ENCODE results near the gene CHRNG. TPM values are rescaled to one million over a fixed set of nuclear protein-coding genes. Genes with fewer than 3 reads are reported as not detected.

The CHRNG gene
- total RNA-seq, 1 donor from 2014 or later: 35.5 TPM

DNA sequence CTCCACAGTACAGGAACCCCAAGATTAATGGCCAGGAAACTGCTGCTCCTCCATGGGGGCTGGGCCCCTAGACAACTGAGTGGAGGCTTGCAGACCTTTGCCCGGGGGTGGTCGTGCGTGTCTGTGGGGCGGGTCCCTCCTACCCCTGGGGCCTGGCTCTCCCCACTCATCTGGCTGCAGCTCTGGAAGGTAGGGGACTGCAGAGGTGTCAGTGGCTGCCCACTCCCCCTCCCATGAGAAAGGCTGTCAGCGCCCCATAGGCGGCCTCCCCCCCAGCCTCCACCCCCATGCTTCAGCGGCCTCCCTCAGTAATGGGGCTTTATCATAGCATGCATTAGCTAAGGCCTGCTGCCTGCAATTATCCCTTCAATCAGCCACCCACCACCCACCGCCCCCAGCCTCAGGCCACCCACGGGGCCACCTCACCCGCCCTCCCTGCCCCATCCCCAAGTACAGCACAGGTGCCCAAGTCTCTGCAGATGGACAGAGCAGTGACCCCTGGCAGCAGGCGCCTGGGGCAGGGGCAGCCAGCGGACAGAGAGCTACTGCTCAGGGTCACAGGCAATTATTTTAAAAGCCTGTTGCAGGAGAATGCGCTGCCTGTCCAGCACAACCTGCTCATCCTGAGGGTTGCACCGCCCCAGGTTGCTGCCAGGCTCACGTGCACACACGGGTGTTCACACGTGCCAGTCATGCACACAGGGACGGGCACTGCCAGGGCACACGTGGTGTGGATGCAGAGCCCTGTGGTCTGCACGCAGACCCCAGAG is 42.8 kb upstream of the CHRNG start:
- H3K27ac ChIP-seq (ENCODE audit: low read depth, low read length): no peak overlapping the region
- peaks cover 0 to 5% (median 0%) of the 10 kb centered on the region in 3 donors for H3K27me3 ChIP-seq (ENCODE audit: control insufficient read depth in 3 of 3, insufficient read depth in 3 of 3, low read length in 3 of 3)
- H3K36me3 ChIP-seq (ENCODE audit: control insufficient read depth in 3 of 3, insufficient read depth in 3 of 3, low read length in 3 of 3): no peaks in the 10 kb centered on the region
- H3K4me1 ChIP-seq (ENCODE audit: control insufficient read depth in 3 of 3, insufficient read depth in 3 of 3, low read length in 3 of 3): peaks cover 0 to 3% (median 3%) of the 10 kb centered on the region in 3 donors
- H3K9me3 ChIP-seq (ENCODE audit: control insufficient read depth in 3 of 3, low read length in 3 of 3): no peaks in the 10 kb centered on the region
- no peak overlapping the region for H3K9ac ChIP-seq (ENCODE audit: low read depth in 1 of 3, low read length in 3 of 3)
- H3K4me3 ChIP-seq (ENCODE audit: low read length in 3 of 3): no peak overlapping the region

DNA sequence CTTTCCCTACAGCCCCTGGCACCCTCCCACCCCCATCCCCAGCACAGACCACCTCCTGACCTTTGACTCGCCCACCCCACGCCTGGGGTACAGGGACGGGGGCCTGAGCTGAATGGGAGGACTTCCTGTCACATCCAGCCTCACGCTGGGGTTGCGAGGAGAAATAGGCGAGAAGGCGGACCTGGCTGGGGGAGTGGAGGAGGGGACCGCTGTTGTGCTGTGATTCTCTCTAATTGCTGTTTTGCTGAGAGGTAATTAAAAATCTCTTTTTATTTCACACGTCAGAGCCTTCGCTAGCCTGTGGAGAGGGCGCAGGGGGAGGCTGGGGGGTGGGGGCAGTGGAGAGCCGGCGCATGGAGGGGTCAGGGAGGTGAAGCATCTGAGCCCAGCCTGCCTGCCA is 42.1 kb upstream of the CHRNG start:
- peaks cover 0 to 5% (median 0%) of the 10 kb centered on the region in 3 donors for H3K27me3 ChIP-seq (ENCODE audit: control insufficient read depth in 3 of 3, insufficient read depth in 3 of 3, low read length in 3 of 3)
- no peak overlapping the region for H3K4me3 ChIP-seq (ENCODE audit: low read length in 3 of 3)
- H3K4me1 ChIP-seq (ENCODE audit: control insufficient read depth in 3 of 3, insufficient read depth in 3 of 3, low read length in 3 of 3): peaks cover 0 to 7% (median 6%) of the 10 kb centered on the region in 3 donors
- no peak overlapping the region for H3K27ac ChIP-seq (ENCODE audit: low read depth, low read length)
- no peaks in the 10 kb centered on the region for H3K9me3 ChIP-seq (ENCODE audit: control insufficient read depth in 3 of 3, low read length in 3 of 3)
- H3K9ac ChIP-seq (ENCODE audit: low read depth in 1 of 3, low read length in 3 of 3): no peak overlapping the region
- H3K36me3 ChIP-seq (ENCODE audit: control insufficient read depth in 3 of 3, insufficient read depth in 3 of 3, low read length in 3 of 3): no peaks in the 10 kb centered on the region

DNA sequence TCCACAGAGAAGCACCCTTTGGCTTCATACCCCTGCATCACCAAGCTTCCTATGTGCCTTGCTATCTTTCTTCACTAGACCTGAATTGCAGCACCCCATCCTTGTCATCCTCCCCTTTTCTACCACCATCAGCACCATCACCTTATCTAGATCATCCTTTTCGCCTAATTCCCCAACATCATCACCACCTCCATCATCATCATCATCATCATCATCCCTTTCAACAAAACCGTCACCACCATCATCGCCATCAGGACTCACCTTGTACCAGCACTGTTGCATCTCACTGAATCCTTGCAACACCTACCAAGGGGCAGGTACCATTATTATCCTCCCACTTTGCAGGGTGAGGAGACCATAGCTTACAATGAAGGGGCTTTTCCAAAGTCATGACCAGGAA is 41.0 kb upstream of the CHRNG start:
- H3K4me3 ChIP-seq (ENCODE audit: low read length in 3 of 3): no peak overlapping the region
- H3K27ac ChIP-seq (ENCODE audit: low read depth, low read length): no peak overlapping the region
- peaks cover 3 to 10% (median 8%) of the 10 kb centered on the region in 3 donors for H3K4me1 ChIP-seq (ENCODE audit: control insufficient read depth in 3 of 3, insufficient read depth in 3 of 3, low read length in 3 of 3)
- peaks cover 0 to 5% (median 0%) of the 10 kb centered on the region in 3 donors for H3K27me3 ChIP-seq (ENCODE audit: control insufficient read depth in 3 of 3, insufficient read depth in 3 of 3, low read length in 3 of 3)
- no peaks in the 10 kb centered on the region for H3K9me3 ChIP-seq (ENCODE audit: control insufficient read depth in 3 of 3, low read length in 3 of 3)
- no peak overlapping the region for H3K9ac ChIP-seq (ENCODE audit: low read depth in 1 of 3, low read length in 3 of 3)
- H3K36me3 ChIP-seq (ENCODE audit: control insufficient read depth in 3 of 3, insufficient read depth in 3 of 3, low read length in 3 of 3): no peaks in the 10 kb centered on the region

DNA sequence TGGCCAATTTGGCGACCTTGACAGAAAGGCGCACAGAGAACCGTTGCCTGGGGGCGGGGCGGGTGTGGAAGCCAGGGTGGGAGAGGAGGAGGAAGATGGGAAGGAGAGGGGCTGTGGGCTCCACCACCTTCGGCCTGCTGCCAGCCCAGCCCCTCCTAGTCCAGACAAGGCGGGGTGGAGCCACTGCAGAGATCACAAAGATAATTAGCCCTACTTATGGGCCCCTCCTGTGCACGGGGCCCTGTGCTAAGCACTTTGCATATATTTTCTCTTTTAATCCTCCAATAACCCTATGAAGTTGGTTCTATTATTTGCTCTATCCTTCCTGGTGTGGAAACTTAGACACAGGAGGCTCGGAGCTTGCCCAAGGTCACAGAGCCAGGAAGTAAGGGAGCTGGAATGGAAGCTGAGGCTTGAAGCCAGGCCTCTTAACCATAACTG is 38.1 kb upstream of the CHRNG start:
- H3K36me3 ChIP-seq (ENCODE audit: control insufficient read depth in 3 of 3, insufficient read depth in 3 of 3, low read length in 3 of 3): no peaks in the 10 kb centered on the region
- peaks cover 0 to 14% (median 8%) of the 10 kb centered on the region in 3 donors for H3K27me3 ChIP-seq (ENCODE audit: control insufficient read depth in 3 of 3, insufficient read depth in 3 of 3, low read length in 3 of 3)
- H3K4me3 ChIP-seq (ENCODE audit: low read length in 3 of 3): no peak overlapping the region
- H3K9ac ChIP-seq (ENCODE audit: low read depth in 1 of 3, low read length in 3 of 3): no peak overlapping the region
- peaks cover 5 to 10% (median 9%) of the 10 kb centered on the region in 3 donors for H3K4me1 ChIP-seq (ENCODE audit: control insufficient read depth in 3 of 3, insufficient read depth in 3 of 3, low read length in 3 of 3)
- no peak overlapping the region for H3K27ac ChIP-seq (ENCODE audit: low read depth, low read length)
- no peaks in the 10 kb centered on the region for H3K9me3 ChIP-seq (ENCODE audit: control insufficient read depth in 3 of 3, low read length in 3 of 3)

DNA sequence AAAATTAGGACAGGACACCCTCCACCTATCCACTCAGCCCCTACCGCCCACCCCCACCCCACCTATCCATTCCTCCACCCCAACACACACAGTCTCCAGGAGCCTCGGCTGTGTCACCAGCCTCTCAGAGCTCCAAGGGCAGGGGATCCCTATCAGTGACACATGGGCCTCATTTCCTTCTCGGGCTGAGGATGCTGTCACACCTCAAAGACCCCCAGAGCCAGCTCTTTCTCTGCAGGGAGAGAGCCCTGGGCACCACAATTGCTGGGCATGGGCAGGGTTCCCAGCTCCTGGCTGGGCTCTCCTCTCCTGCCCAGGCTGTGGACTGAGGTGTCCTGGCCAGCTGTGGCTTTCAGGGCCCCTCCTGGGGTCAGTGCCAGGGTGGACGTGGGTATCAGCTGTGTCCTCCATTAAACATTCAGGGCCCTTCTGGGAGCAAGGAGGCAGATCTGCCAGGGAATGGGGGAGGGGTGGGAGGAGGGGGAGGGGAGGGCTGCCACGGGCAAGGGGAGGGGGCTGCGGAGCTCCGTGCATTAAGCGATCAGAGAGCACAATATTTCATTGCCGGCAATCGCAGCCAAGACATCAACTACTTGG is 37.6 kb upstream of the CHRNG start:
- Histone ChIP-seq H3K9ac (ENCODE audit: low read depth in 1 of 3, low read length in 3 of 3) (no peak overlapping the region), H3K27me3 (ENCODE audit: control insufficient read depth in 3 of 3, insufficient read depth in 3 of 3, low read length in 3 of 3) (peaks cover 0 to 18% (median 8%) of the 10 kb centered on the region in 3 donors), H3K9me3 (ENCODE audit: control insufficient read depth in 3 of 3, low read length in 3 of 3) (no peaks in the 10 kb centered on the region), H3K36me3 (ENCODE audit: control insufficient read depth in 3 of 3, insufficient read depth in 3 of 3, low read length in 3 of 3) (no peaks in the 10 kb centered on the region), H3K27ac (ENCODE audit: low read depth, low read length) (no peak overlapping the region), H3K4me3 (ENCODE audit: low read length in 3 of 3) (no peak overlapping the region), H3K4me1 (ENCODE audit: control insufficient read depth in 3 of 3, insufficient read depth in 3 of 3, low read length in 3 of 3) (peaks cover 5 to 10% (median 9%) of the 10 kb centered on the region in 3 donors)

DNA sequence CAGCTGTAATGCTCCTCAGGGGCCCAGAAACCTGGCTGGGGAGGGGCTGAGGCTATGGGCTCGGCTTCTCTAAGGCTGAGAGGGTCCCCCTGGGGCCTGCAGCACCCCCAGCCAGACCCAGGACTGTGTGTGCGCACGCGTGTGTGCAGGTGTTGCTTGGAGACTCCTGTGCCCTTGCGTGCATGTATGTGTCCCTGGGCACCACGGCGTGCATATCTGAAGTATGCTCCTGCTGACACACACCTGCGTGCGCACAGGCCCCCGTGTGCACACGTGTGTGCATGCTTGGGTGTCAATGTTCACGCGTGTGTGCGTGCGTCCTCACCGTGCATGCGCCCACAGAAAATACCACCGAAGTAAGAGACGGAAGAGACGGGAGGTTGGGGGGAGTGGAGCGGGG is 37.0 kb upstream of the CHRNG start:
- H3K4me1 ChIP-seq (ENCODE audit: control insufficient read depth in 3 of 3, insufficient read depth in 3 of 3, low read length in 3 of 3): peaks cover 5 to 10% (median 9%) of the 10 kb centered on the region in 3 donors
- no peak overlapping the region for H3K9ac ChIP-seq (ENCODE audit: low read depth in 1 of 3, low read length in 3 of 3)
- no peaks in the 10 kb centered on the region for H3K9me3 ChIP-seq (ENCODE audit: control insufficient read depth in 3 of 3, low read length in 3 of 3)
- no peak overlapping the region for H3K27ac ChIP-seq (ENCODE audit: low read depth, low read length)
- no peaks in the 10 kb centered on the region for H3K36me3 ChIP-seq (ENCODE audit: control insufficient read depth in 3 of 3, insufficient read depth in 3 of 3, low read length in 3 of 3)
- peaks cover 0 to 18% (median 8%) of the 10 kb centered on the region in 3 donors for H3K27me3 ChIP-seq (ENCODE audit: control insufficient read depth in 3 of 3, insufficient read depth in 3 of 3, low read length in 3 of 3)
- H3K4me3 ChIP-seq (ENCODE audit: low read length in 3 of 3): no peak overlapping the region

DNA sequence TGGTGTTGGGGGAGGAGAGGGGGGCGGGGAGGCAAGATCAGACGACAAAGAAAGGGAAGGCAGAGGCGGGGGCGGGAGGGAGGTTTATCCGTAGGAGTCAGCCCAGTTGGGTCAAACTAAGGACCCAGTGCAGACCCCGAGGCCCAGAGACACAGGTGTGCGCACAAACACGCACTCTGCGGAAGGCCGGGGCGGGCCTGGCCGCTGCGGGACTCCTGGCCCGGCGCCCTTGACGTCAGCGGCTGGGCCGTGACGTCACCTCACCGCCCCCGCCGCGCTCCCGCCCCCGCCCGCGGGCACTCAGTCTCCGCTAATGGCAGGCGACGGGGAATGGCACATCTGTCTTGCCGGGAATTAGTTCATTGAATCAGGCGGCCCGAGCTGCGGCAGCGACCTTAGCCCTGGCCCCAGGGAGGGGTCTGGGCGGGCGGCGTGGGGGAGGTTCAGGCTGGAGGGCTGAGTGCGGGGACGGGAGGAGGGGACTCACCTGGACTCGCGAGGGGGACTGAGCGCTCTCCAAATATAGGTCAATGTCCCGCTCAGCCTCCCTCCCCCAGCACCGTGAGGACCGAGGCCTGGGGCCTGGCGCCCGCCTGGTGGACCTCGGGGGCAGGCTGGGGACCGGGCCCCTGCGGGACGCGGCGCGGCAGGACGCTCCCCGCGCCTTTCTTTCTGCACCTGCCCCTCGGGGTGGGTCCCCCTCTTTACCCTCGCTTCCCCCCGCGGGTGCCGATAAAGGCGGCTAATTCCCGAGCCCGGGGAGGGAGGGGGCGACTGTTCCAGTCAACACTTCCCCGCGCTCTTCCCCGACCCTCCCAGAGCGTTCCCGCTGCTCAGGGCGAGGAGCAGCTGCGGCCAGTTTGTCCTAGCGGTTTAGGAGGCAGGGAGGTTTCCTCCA is 36.3 kb upstream of the CHRNG start:
- Histone ChIP-seq H3K9ac (ENCODE audit: low read depth in 1 of 3, low read length in 3 of 3) (peak overlapping the region in 1 of 3 donors; percentile 68), H3K27me3 (ENCODE audit: control insufficient read depth in 3 of 3, insufficient read depth in 3 of 3, low read length in 3 of 3) (peaks cover 0 to 18% (median 8%) of the 10 kb centered on the region in 3 donors), H3K27ac (ENCODE audit: low read depth, low read length) (no peak overlapping the region)

DNA sequence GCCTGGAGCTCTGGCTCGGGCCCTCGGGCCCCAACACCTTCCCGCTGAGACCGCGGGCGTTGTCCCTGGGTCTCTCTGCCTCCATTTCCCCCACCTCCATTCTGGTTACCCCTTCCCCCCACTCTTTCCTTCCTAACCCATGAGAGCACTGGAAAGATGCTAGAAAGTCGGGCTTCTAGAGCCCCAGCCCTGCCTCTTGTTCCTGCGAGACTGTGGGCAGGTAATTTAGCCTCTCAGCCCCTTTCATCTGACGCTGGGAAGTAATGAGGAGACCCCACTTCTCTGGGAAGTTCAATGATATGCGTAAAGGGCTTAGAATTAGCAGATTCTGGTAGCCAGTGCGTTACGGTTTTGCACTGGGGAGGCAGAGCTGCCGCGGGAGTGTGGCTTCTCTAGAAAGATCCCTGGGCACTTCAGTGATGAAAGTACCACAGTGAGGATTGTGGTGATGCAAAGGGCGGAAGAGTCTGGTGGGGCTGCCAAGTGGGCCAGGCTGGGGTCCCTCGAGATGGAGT is 35.6 kb upstream of the CHRNG start:
- no peaks in the 10 kb centered on the region for H3K36me3 ChIP-seq (ENCODE audit: control insufficient read depth in 3 of 3, insufficient read depth in 3 of 3, low read length in 3 of 3)
- H3K4me3 ChIP-seq (ENCODE audit: low read length in 3 of 3): peak overlapping the region in 1 of 3 donors; percentile 61
- H3K9me3 ChIP-seq (ENCODE audit: control insufficient read depth in 3 of 3, low read length in 3 of 3): no peaks in the 10 kb centered on the region
- peaks cover 0 to 16% (median 8%) of the 10 kb centered on the region in 3 donors for H3K27me3 ChIP-seq (ENCODE audit: control insufficient read depth in 3 of 3, insufficient read depth in 3 of 3, low read length in 3 of 3)
- peaks cover 5 to 10% (median 9%) of the 10 kb centered on the region in 3 donors for H3K4me1 ChIP-seq (ENCODE audit: control insufficient read depth in 3 of 3, insufficient read depth in 3 of 3, low read length in 3 of 3)
- H3K27ac ChIP-seq (ENCODE audit: low read depth, low read length): no peak overlapping the region
- no peak overlapping the region for H3K9ac ChIP-seq (ENCODE audit: low read depth in 1 of 3, low read length in 3 of 3)

More for the DNA sequence above, 36.3 kb upstream of the CHRNG start:
- peak overlapping the region in 2 of 3 donors; percentile 27 to 61 for H3K4me3 ChIP-seq (ENCODE audit: low read length in 3 of 3)
- H3K4me1 ChIP-seq (ENCODE audit: control insufficient read depth in 3 of 3, insufficient read depth in 3 of 3, low read length in 3 of 3): peaks cover 5 to 10% (median 9%) of the 10 kb centered on the region in 3 donors
- no peaks in the 10 kb centered on the region for H3K9me3 ChIP-seq (ENCODE audit: control insufficient read depth in 3 of 3, low read length in 3 of 3)
- no peaks in the 10 kb centered on the region for H3K36me3 ChIP-seq (ENCODE audit: control insufficient read depth in 3 of 3, insufficient read depth in 3 of 3, low read length in 3 of 3)

DNA sequence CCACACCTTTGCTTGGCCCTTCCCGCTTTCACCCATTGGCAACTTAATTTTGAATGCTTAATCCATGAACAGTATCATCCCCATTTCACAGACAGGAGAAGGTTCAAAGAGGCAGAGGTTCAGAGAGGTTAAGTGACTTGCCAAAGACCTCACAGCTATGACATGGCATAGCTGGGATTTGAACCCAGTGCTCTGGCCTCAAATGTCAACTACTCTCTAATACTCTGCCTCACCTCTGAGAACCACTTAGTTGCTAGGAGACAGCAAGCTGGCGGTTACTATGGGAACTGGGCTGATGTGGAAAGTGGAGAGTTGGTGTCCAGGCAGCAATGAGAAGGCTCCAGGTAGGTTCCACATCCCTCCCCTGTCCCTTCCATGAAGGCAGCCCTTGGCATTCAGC is 35.1 kb upstream of the CHRNG start:
- H3K4me3 ChIP-seq (ENCODE audit: low read length in 3 of 3): no peak overlapping the region
- no peaks in the 10 kb centered on the region for H3K9me3 ChIP-seq (ENCODE audit: control insufficient read depth in 3 of 3, low read length in 3 of 3)
- H3K4me1 ChIP-seq (ENCODE audit: control insufficient read depth in 3 of 3, insufficient read depth in 3 of 3, low read length in 3 of 3): peaks cover 5 to 10% (median 9%) of the 10 kb centered on the region in 3 donors
- H3K27me3 ChIP-seq (ENCODE audit: control insufficient read depth in 3 of 3, insufficient read depth in 3 of 3, low read length in 3 of 3): peaks cover 0 to 16% (median 8%) of the 10 kb centered on the region in 3 donors
- H3K27ac ChIP-seq (ENCODE audit: low read depth, low read length): no peak overlapping the region
- no peak overlapping the region for H3K9ac ChIP-seq (ENCODE audit: low read depth in 1 of 3, low read length in 3 of 3)
- no peaks in the 10 kb centered on the region for H3K36me3 ChIP-seq (ENCODE audit: control insufficient read depth in 3 of 3, insufficient read depth in 3 of 3, low read length in 3 of 3)

Data from skeletal muscle tissue (tissue), 4 donors.